Endothelial cell of umbilical vein (primary cell): ENCODE measurements around the gene NEK4. TPM values are rescaled to one million over a fixed set of nuclear protein-coding genes. Genes with fewer than 3 reads are reported as not detected.

Source experiments
- BruUV-seq: library from RNA; stranded (reverse); fragments of 400-500 nt; replicated peaks from 2 replicates; lab custom pipeline; 2021; lab: Mats Ljungman, UMichigan
- CTCF ChIA-PET: fragments of 300-600, 350-600 bp; sonication (Branson Sonifier 250); formaldehyde crosslinking; loops from one replicate; lab custom pipeline; 2021; ENCODE audit warnings: antibody characterized with exemption, inconsistent platforms; lab: Charles Lee
- POLR2A ChIA-PET: fragments of 300-600, 350-600 bp; sonication (Branson Sonifier 250); formaldehyde crosslinking; loops from one replicate; lab custom pipeline; 2021; ENCODE audit warnings: antibody characterized with exemption, inconsistent platforms; lab: Charles Lee
- DNase-seq: peaks from one replicate; pipeline ENCODE4 v3.0.0-alpha.2; 2011; ENCODE audit warnings: low read depth, low spot score
- FAIRE-seq: peaks from 2 replicates; lab custom pipeline; 2011; peaks lifted over from hg19 to GRCh38; lab: Jason Lieb, UNC
- H2AFZ ChIP-seq: 2 replicates; pipeline ENCODE4 v1.6.0; 2012; ENCODE audit warnings: low read depth, low read length, control low read depth, inconsistent platforms
- H3K27ac ChIP-seq: 2 replicates; pipeline ENCODE4 v1.5.1; 2011; ENCODE audit warnings: low read depth, mild to moderate bottlenecking, control low read depth, low read length, moderate library complexity; ENCODE audit not compliant: insufficient read depth
- H3K27me3 ChIP-seq, 2 experiments: 2 replicates each; pipeline versions ENCODE4 v1.6.0 to v1.6.1; 2011; ENCODE audit warnings: low read length in 2 of 2, mixed read lengths in 1 of 2; ENCODE audit not compliant: control insufficient read depth in 2 of 2, insufficient read depth in 2 of 2
- H3K36me3 ChIP-seq, 2 experiments: 2 replicates in 1 of 2; 3 replicates in 1 of 2; pipeline ENCODE4 v1.5.1; 2011; ENCODE audit warnings: low read length in 2 of 2, mild to moderate bottlenecking in 1 of 2, moderate library complexity in 1 of 2; ENCODE audit not compliant: control insufficient read depth in 2 of 2, insufficient read depth in 2 of 2; ENCODE audit errors: extremely low read depth in 1 of 2
- H3K4me1 ChIP-seq: 3 replicates; pipeline ENCODE4 v1.5.1; 2011; ENCODE audit warnings: mild to moderate bottlenecking, low read length; ENCODE audit not compliant: control insufficient read depth, insufficient read depth; ENCODE audit errors: extremely low read depth
- H3K4me2 ChIP-seq: 2 replicates; pipeline ENCODE4 v1.6.1; 2011; ENCODE audit warnings: low read length, control low read depth, mixed read lengths; ENCODE audit not compliant: insufficient read depth
- H3K4me3 ChIP-seq, 3 experiments: fragments of 200-600 bp in 1 of 3; sonication (generic), shearing (Covaris generic) in 1 of 3; replicated peaks in 1 of 3; 2 replicates each; pipeline ENCODE4 v1.5.1; 2011 to 2016; ENCODE audit warnings: control low read depth in 3 of 3, low read length in 3 of 3, mild to moderate bottlenecking in 2 of 3, inconsistent platforms in 1 of 3, low read depth in 1 of 3, moderate library complexity in 1 of 3; ENCODE audit not compliant: insufficient read depth in 1 of 3
- H3K79me2 ChIP-seq: 2 replicates; pipeline ENCODE4 v1.6.0; 2012; ENCODE audit warnings: low read length, inconsistent platforms; ENCODE audit not compliant: control insufficient read depth, insufficient read depth
- H3K9ac ChIP-seq: replicated peaks from 2 replicates; pipeline ENCODE3; 2011; ENCODE audit warnings: low read length, control low read depth; ENCODE audit not compliant: insufficient read depth; ENCODE audit errors: extremely low read depth
- H3K9me1 ChIP-seq: replicated peaks from 3 replicates; pipeline ENCODE4 v1.6.0; 2011; ENCODE audit warnings: mild to moderate bottlenecking, low read length; ENCODE audit not compliant: control insufficient read depth, insufficient read depth; ENCODE audit errors: extremely low read depth
- H3K9me3 ChIP-seq: replicated peaks from 2 replicates; pipeline ENCODE4 v1.5.1; 2012; ENCODE audit warnings: low read length, inconsistent platforms; ENCODE audit not compliant: control insufficient read depth, insufficient read depth
- H4K20me1 ChIP-seq: replicated peaks from 2 replicates; pipeline ENCODE3; 2011; ENCODE audit warnings: mild to moderate bottlenecking, low read length; ENCODE audit not compliant: control insufficient read depth, insufficient read depth; ENCODE audit errors: extremely low read depth
- CTCF ChIP-seq, 2 donors: IDR thresholded peaks; 1 replicate in 1 of 2; 2 replicates in 1 of 2; pipeline ENCODE4 v1.5.1; 2011; ENCODE audit warnings: low read length in 2 of 2, mild to moderate bottlenecking in 2 of 2, moderate library complexity in 2 of 2, control low read depth in 1 of 2, inconsistent platforms in 1 of 2, low read depth in 1 of 2; ENCODE audit not compliant: insufficient read depth in 1 of 2; ENCODE audit errors: extremely low read depth in 1 of 2
- FOS ChIP-seq: IDR thresholded peaks from 2 replicates; pipeline ENCODE4 v1.6.1; 2011; ENCODE audit warnings: mild to moderate bottlenecking, low read length, moderate library complexity, borderline replicate concordance; ENCODE audit not compliant: insufficient read depth
- GATA2 ChIP-seq: IDR thresholded peaks from 2 replicates; pipeline ENCODE4 v1.7.0; 2011; ENCODE audit warnings: low read depth, mild to moderate bottlenecking, moderate library complexity, mixed read lengths, low read length; ENCODE audit not compliant: insufficient read length, insufficient read depth
- JUN ChIP-seq: IDR thresholded peaks from 2 replicates; pipeline ENCODE4 v1.6.1; 2011; ENCODE audit warnings: borderline replicate concordance, low read depth; ENCODE audit not compliant: insufficient read length, insufficient read depth
- MAX ChIP-seq: IDR thresholded peaks from 2 replicates; pipeline ENCODE4 v1.6.1; 2011; ENCODE audit not compliant: insufficient read depth, insufficient read length
- POLR2A ChIP-seq: IDR thresholded peaks from 2 replicates; pipeline ENCODE4 v1.6.1; 2012; ENCODE audit warnings: low read depth, mild to moderate bottlenecking, control low read depth, low read length
- POLR2AphosphoS5 ChIP-seq: IDR thresholded peaks from 2 replicates; pipeline ENCODE4 v1.6.1; 2012; ENCODE audit warnings: low read depth, mild to moderate bottlenecking, control low read depth, low read length, moderate library complexity; ENCODE audit not compliant: insufficient read depth
- dilution Hi-C: fragments of 300-500 bp; cut with MboI; formaldehyde crosslinking; loops from one replicate; pipeline ENCODE4 v1.15.0; 2019; ENCODE audit warnings: low sequenced_read_pairs; ENCODE audit not compliant: extremely low pct_ligation_motif_present
- intact Hi-C: fragments of 100-400 bp; cut with micrococcal nuclease; formaldehyde crosslinking; loops from one replicate; pipeline ENCODE4 v1.10.0; 2022
- polyA plus RNA-seq, 4 experiments: library from polyadenylated mRNA; depleted of rRNA in 3 of 4; stranded (reverse) in 3 of 4; unstranded in 1 of 4; fragments of >200 nt; gene quantifications; 2 replicates each; pipeline versions ENCODE4 v1.2.1 to v1.2.3, GENCODE V29; 2011 to 2012; ENCODE audit warnings: missing spikeins in 1 of 4
- total RNA-seq: library from RNA; stranded (reverse); gene quantifications from 2 replicates; pipeline ENCODE4 v1.2.3, GENCODE V29; 2021

Gene NEK4
- total and polyA plus RNA-seq, 2 donors (not counting 3 experiments of a cell fraction or from before 2014, with no cell fraction given), result 4.4 to 20.8 TPM

GRCh38 chr3:52798376-52798977, 27.7 kb upstream of the NEK4 start:
- intact Hi-C loops (no loop called here), dilution Hi-C loops (no loop called here)
- Histone ChIP-seq H3K27ac (no peak overlapping the region), H3K4me3 (no peak overlapping the region), H3K9me1 (no peaks in the 10 kb centered on the region), H3K27me3 (no peaks in the 10 kb centered on the region), H3K79me2 (no peaks in the 10 kb centered on the region), H3K4me1 (no peaks in the 10 kb centered on the region), H3K4me2 (no peak overlapping the region), H3K9me3 (no peaks in the 10 kb centered on the region), H3K9ac (no peak overlapping the region), H3K36me3 (no peaks in the 10 kb centered on the region), H2AFZ (no peak overlapping the region), H4K20me1 (no peaks in the 10 kb centered on the region)
- DNase-seq, result no peak
- ChIA-PET CTCF (interaction anchor here (0.7 to 2.6 kb wide), 14 partner anchors 9 to 56 kb away, joined by 3 to 13 read pairs (median 4); no protein-coding TSS in a partner anchor), POLR2A (no interaction called here)
- no TSS peak for BruUV-seq
- FAIRE-seq, result no peak
- TF ChIP-seq FOS, result no peak
- TF ChIP-seq GATA2, result no peak
- TF ChIP-seq JUN, result no peak
- TF ChIP-seq CTCF (IDR thresholded peaks at IDR 0.05; ENCODE audit: extremely low read depth in 1 of 2, insufficient read depth in 1 of 2, low read depth in 1 of 2, low read length in 2 of 2), result no peak
- no peak for TF ChIP-seq POLR2A
- no peak for TF ChIP-seq MAX
- TF ChIP-seq POLR2AphosphoS5, result no peak
